SJCRH30 (cell line): Measurements from ENCODE around the gene FIGLA. TPM values are rescaled to one million over a fixed set of nuclear protein-coding genes. Genes with fewer than 3 reads are reported as not detected.

Experiments
- DNase-seq, 2 experiments: peaks; one replicate each; pipeline ENCODE4 v3.0.0-alpha.2; 2015 to 2020
- H3K27ac ChIP-seq: fragments of 250-450 bp; sonication (Bioruptor Pico); 2 replicates; pipeline ENCODE4 v1.5.1; 2020; ENCODE audit warnings: mild to moderate bottlenecking, moderate library complexity
- H3K27me3 ChIP-seq: fragments of 250-450 bp; sonication (Bioruptor Pico); 2 replicates; pipeline ENCODE4 v1.5.1; 2020; ENCODE audit warnings: mild to moderate bottlenecking, moderate library complexity
- H3K36me3 ChIP-seq: fragments of 250-450 bp; sonication (Bioruptor Pico); 2 replicates; pipeline ENCODE4 v1.5.1; 2020; ENCODE audit warnings: mild to moderate bottlenecking, moderate library complexity
- H3K4me1 ChIP-seq: fragments of 250-450 bp; sonication (Bioruptor Pico); 2 replicates; pipeline ENCODE4 v1.5.1; 2020; ENCODE audit warnings: mild to moderate bottlenecking, moderate library complexity
- H3K4me3 ChIP-seq: fragments of 250-450 bp; sonication (Bioruptor Pico); 2 replicates; pipeline ENCODE4 v1.5.1; 2020; ENCODE audit warnings: mild to moderate bottlenecking, moderate library complexity
- H3K9me3 ChIP-seq: fragments of 250-450 bp; sonication (Bioruptor Pico); replicated peaks from 2 replicates; pipeline ENCODE4 v1.5.1; 2020; ENCODE audit warnings: mild to moderate bottlenecking, moderate library complexity
- total RNA-seq: library from RNA; depleted of rRNA; stranded (reverse); fragments of >200 nt; shearing (Covaris generic); gene quantifications from 2 replicates; pipeline ENCODE4 v1.2.3, GENCODE V29; 2014; rRNA removed

FIGLA gene
- not detected in 2 replicates for total RNA-seq

- Histone ChIP-seq H3K27me3 (no peaks in the 10 kb centered on the region; the same call in none of the 2 replicates), H3K9me3 (no peaks in the 10 kb centered on the region), H3K4me1 (peaks cover 4% of the 10 kb centered on the region), H3K4me3 (no peak within 1 kb of the TSS), H3K27ac (no peak within 1 kb of the TSS), H3K36me3 (no peaks in the 10 kb centered on the region)
- DNase-seq: no peak
Observed at GRCh38 chr2:70790136-70790828, at the start of gene FIGLA. TSS of gene FIGLA (minus strand) at chr2:70790643. CDS start at chr2:70790638, 5 bp downstream.

- no peaks in the 10 kb centered on the region for H3K36me3 ChIP-seq
Observed at GRCh38 chr2:70837980-70838925, 47.8 kb upstream of the FIGLA start.

GRCh38 chr2:70835643-70836042 lies 45.2 kb upstream of the FIGLA start, which contains the start of gene CD207:
TSS of gene CD207 (minus strand) at chr2:70835816. CDS start at chr2:70835776, 40 bp downstream.
- no peak within 1 kb of the TSS for H3K4me3 ChIP-seq
- DNase-seq: no peak
- peaks cover 11% of the 10 kb centered on the region for H3K27me3 ChIP-seq
- H3K9me3 ChIP-seq: no peaks in the 10 kb centered on the region
- H3K36me3 ChIP-seq: no peaks in the 10 kb centered on the region
- H3K27ac ChIP-seq: no peak within 1 kb of the TSS
- no peaks in the 10 kb centered on the region for H3K4me1 ChIP-seq

More at GRCh38 chr2:70837980-70838925, 47.8 kb upstream of the FIGLA start:
- no peaks in the 10 kb centered on the region for H3K4me1 ChIP-seq
- peaks cover 2% of the 10 kb centered on the region; the same call in 1 of the 2 replicates for H3K9me3 ChIP-seq
- H3K27me3 ChIP-seq: peaks cover 11% of the 10 kb centered on the region; the same call in 1 of the 2 replicates
- H3K4me3 ChIP-seq: no peak overlapping the region
- DNase-seq: no peak
- no peak overlapping the region for H3K27ac ChIP-seq

GRCh38 chr2:70834881-70835280 lies 44.4 kb upstream of the FIGLA start:
- DNase-seq: no peak
- Histone ChIP-seq H3K36me3 (no peaks in the 10 kb centered on the region), H3K9me3 (no peaks in the 10 kb centered on the region), H3K27me3 (peaks cover 17% of the 10 kb centered on the region), H3K4me3 (no peak overlapping the region), H3K27ac (no peak overlapping the region), H3K4me1 (no peaks in the 10 kb centered on the region)

- DNase-seq: no peak
- no peak overlapping the region for H3K4me3 ChIP-seq
- no peaks in the 10 kb centered on the region for H3K9me3 ChIP-seq
- no peaks in the 10 kb centered on the region for H3K36me3 ChIP-seq
- H3K27ac ChIP-seq: no peak overlapping the region
- peaks cover 17% of the 10 kb centered on the region for H3K27me3 ChIP-seq
- H3K4me1 ChIP-seq: no peaks in the 10 kb centered on the region
Observed at GRCh38 chr2:70834106-70834505, 43.7 kb upstream of the FIGLA start.

- Histone ChIP-seq H3K27me3 (peaks cover 13% of the 10 kb centered on the region), H3K36me3 (no peaks in the 10 kb centered on the region), H3K27ac (no peak overlapping the region), H3K4me3 (no peak overlapping the region), H3K9me3 (no peaks in the 10 kb centered on the region), H3K4me1 (no peaks in the 10 kb centered on the region)
- no peak for DNase-seq
Observed at GRCh38 chr2:70833246-70833645, 42.8 kb upstream of the FIGLA start.

- Histone ChIP-seq H3K4me3 (no peak overlapping the region), H3K4me1 (no peaks in the 10 kb centered on the region), H3K36me3 (no peaks in the 10 kb centered on the region), H3K9me3 (no peaks in the 10 kb centered on the region), H3K27me3 (peaks cover 9% of the 10 kb centered on the region), H3K27ac (no peak overlapping the region)
- DNase-seq: no peak
Observed at GRCh38 chr2:70832386-70832785, 41.9 kb upstream of the FIGLA start.

GRCh38 chr2:70831861-70832260 lies 41.4 kb upstream of the FIGLA start:
- DNase-seq: no peak
- peaks cover 6% of the 10 kb centered on the region; the same call in 1 of the 2 replicates for H3K27me3 ChIP-seq
- no peaks in the 10 kb centered on the region for H3K36me3 ChIP-seq
- H3K4me3 ChIP-seq: no peak overlapping the region
- H3K27ac ChIP-seq: no peak overlapping the region
- H3K4me1 ChIP-seq: no peaks in the 10 kb centered on the region
- H3K9me3 ChIP-seq: no peaks in the 10 kb centered on the region

GRCh38 chr2:70830366-70830765 lies 39.9 kb upstream of the FIGLA start:
- DNase-seq: no peak
- Histone ChIP-seq H3K4me3 (no peak overlapping the region), H3K27me3 (peaks cover 6% of the 10 kb centered on the region; the same call in 1 of the 2 replicates), H3K9me3 (no peaks in the 10 kb centered on the region), H3K36me3 (no peaks in the 10 kb centered on the region), H3K27ac (no peak overlapping the region), H3K4me1 (no peaks in the 10 kb centered on the region)

GRCh38 chr2:70829916-70830315 lies 39.5 kb upstream of the FIGLA start:
- peaks cover 6% of the 10 kb centered on the region; the same call in 1 of the 2 replicates for H3K27me3 ChIP-seq
- DNase-seq: no peak
- no peak overlapping the region for H3K27ac ChIP-seq

GRCh38 chr2:70828914-70829824 lies 38.7 kb upstream of the FIGLA start:
- H3K4me1 ChIP-seq: no peaks in the 10 kb centered on the region
- H3K36me3 ChIP-seq: no peaks in the 10 kb centered on the region
- DNase-seq: no peak
- no peak overlapping the region for H3K27ac ChIP-seq
- peaks cover 6% of the 10 kb centered on the region; the same call in 1 of the 2 replicates for H3K27me3 ChIP-seq
- H3K4me3 ChIP-seq: no peak overlapping the region
- H3K9me3 ChIP-seq: no peaks in the 10 kb centered on the region

More at GRCh38 chr2:70829916-70830315, 39.5 kb upstream of the FIGLA start:
- Histone ChIP-seq H3K4me3 (no peak overlapping the region), H3K9me3 (no peaks in the 10 kb centered on the region), H3K4me1 (no peaks in the 10 kb centered on the region), H3K36me3 (no peaks in the 10 kb centered on the region)

GRCh38 chr2:70828115-70828514 lies 37.7 kb upstream of the FIGLA start:
- no peaks in the 10 kb centered on the region for H3K9me3 ChIP-seq
- no peak overlapping the region for H3K4me3 ChIP-seq
- DNase-seq: no peak
- H3K4me1 ChIP-seq: no peaks in the 10 kb centered on the region
- peaks cover 7% of the 10 kb centered on the region for H3K27me3 ChIP-seq
- no peaks in the 10 kb centered on the region for H3K36me3 ChIP-seq
- no peak overlapping the region for H3K27ac ChIP-seq

- Histone ChIP-seq H3K4me1 (no peaks in the 10 kb centered on the region), H3K4me3 (no peak overlapping the region), H3K9me3 (no peaks in the 10 kb centered on the region), H3K27me3 (peaks cover 11% of the 10 kb centered on the region), H3K36me3 (no peaks in the 10 kb centered on the region), H3K27ac (no peak overlapping the region)
- DNase-seq: no peak
Observed at GRCh38 chr2:70827388-70827787, 36.9 kb upstream of the FIGLA start.

- Histone ChIP-seq H3K27me3 (peaks cover 11% of the 10 kb centered on the region), H3K27ac (no peak overlapping the region), H3K4me1 (no peaks in the 10 kb centered on the region), H3K36me3 (no peaks in the 10 kb centered on the region), H3K9me3 (no peaks in the 10 kb centered on the region), H3K4me3 (no peak overlapping the region)
- DNase-seq: peak in 1 of 2 experiments; percentile 15
Observed at GRCh38 chr2:70826696-70827350, 36.4 kb upstream of the FIGLA start.
